Kidney glomerular epithelial cell (primary cell): ENCODE measurements around the gene MNT.
A peak's percentile ranks its signal among the peaks of the same experiment; 100 is the strongest.

Source experiments
- DNase-seq: peaks from one replicate; lab custom pipeline; 2025; lab: John Stamatoyannopoulos, UW

The MNT gene

GRCh38 chr17:2380226-2380922 lies 20.5 kb downstream of the MNT start:
- DNase-seq: peak; percentile 16

- DNase-seq: no peak
Observed at GRCh38 chr17:2379489-2380225, 21.2 kb downstream of the MNT start.

GRCh38 chr17:2378905-2379304 lies 22.0 kb downstream of the MNT start:
- peak; percentile 79 for DNase-seq

GRCh38 chr17:2377659-2378058 lies 23.2 kb downstream of the MNT start:
- no peak for DNase-seq

- DNase-seq: no peak
Observed at GRCh38 chr17:2376107-2376506, 24.8 kb downstream of the MNT start.

- no peak for DNase-seq
Observed at GRCh38 chr17:2375406-2375805, 25.5 kb downstream of the MNT start.

- no peak for DNase-seq
Observed at GRCh38 chr17:2374549-2375285, 26.1 kb downstream of the MNT start.

GRCh38 chr17:2373179-2373578 lies 27.7 kb downstream of the MNT start:
- no peak for DNase-seq

GRCh38 chr17:2372681-2373080 lies 28.2 kb downstream of the MNT start:
- no peak for DNase-seq

GRCh38 chr17:2372180-2372579 lies 28.7 kb downstream of the MNT start:
- no peak for DNase-seq

GRCh38 chr17:2371183-2372130 lies 29.4 kb downstream of the MNT start:
- no peak for DNase-seq

- DNase-seq: no peak
Observed at GRCh38 chr17:2370211-2370589, 30.7 kb downstream of the MNT start.

- DNase-seq: no peak
Observed at GRCh38 chr17:2369551-2370210, 31.2 kb downstream of the MNT start.

- no peak for DNase-seq
Observed at GRCh38 chr17:2369039-2369438, 31.8 kb downstream of the MNT start.

GRCh38 chr17:2368359-2368758 lies 32.5 kb downstream of the MNT start:
- DNase-seq: no peak

- no peak for DNase-seq
Observed at GRCh38 chr17:2366747-2367494, 33.9 kb downstream of the MNT start.

- no peak for DNase-seq
Observed at GRCh38 chr17:2365132-2365531, 35.7 kb downstream of the MNT start.

- no peak for DNase-seq
Observed at GRCh38 chr17:2364763-2365116, 36.1 kb downstream of the MNT start.

- DNase-seq: no peak
Observed at GRCh38 chr17:2363851-2364762, 36.8 kb downstream of the MNT start.

- no peak for DNase-seq
Observed at GRCh38 chr17:2363318-2363717, 37.5 kb downstream of the MNT start.
